ENCODE data around the gene ZNF320. TPM values are rescaled to one million over a fixed set of nuclear protein-coding genes. Genes with fewer than 3 reads are reported as not detected.

Gene ZNF320
- total RNA-seq, 1 experiment from 2014 or later: 26.1 TPM

Other genes with a start within 250 kb of the ZNF320 start
- 25.1 and 25.6 TPM in 2 replicates for gene ZNF611, start 162.6 kb downstream of the ZNF320 start, total RNA-seq (2021)
- 8.0 and 9.3 TPM in 2 replicates for gene ZNF600, start 110.8 kb downstream of the ZNF320 start, total RNA-seq (2021)
- 23.6 and 31.3 TPM in 2 replicates for gene ZNF28, start 76.0 kb downstream of the ZNF320 start, total RNA-seq (2021)
- gene ZNF468, start 40.0 kb downstream of the ZNF320 start, total RNA-seq (2021): 34.0 and 34.7 TPM in 2 replicates
- gene ZNF888, start 25.8 kb upstream of the ZNF320 start, total RNA-seq (2021): 12.1 and 13.4 TPM in 2 replicates
- 14.0 and 15.1 TPM in 2 replicates for gene ZNF816, start 65.2 kb upstream of the ZNF320 start, total RNA-seq (2021)
- gene ERVV-1, start 116.3 kb upstream of the ZNF320 start, total RNA-seq (2021): not detected in 2 replicates
- not detected in 2 replicates for gene ERVV-2, start 147.1 kb upstream of the ZNF320 start, total RNA-seq (2021)
- gene ZNF160, start 205.8 kb upstream of the ZNF320 start, total RNA-seq (2021): 31.1 and 31.7 TPM in 2 replicates
- gene ZNF415, start 235.3 kb upstream of the ZNF320 start, total RNA-seq (2021): 10.3 and 12.3 TPM in 2 replicates